Gastrocnemius medialis (tissue), 4 donors: Measurements from ENCODE around the gene TMEM106C. TPM values are rescaled to one million over a fixed set of nuclear protein-coding genes. Genes with fewer than 3 reads are reported as not detected.

ENCODE experiments used
- ATAC-seq, 2 donors: fragments of 150-250 bp; one replicate each; pipeline ENCODE4 v1.9.1; 2016
- DNase-seq, 2 donors: peaks; one replicate each; pipeline ENCODE4 v3.0.0-alpha.2; 2019
- H3K27ac ChIP-seq, 4 donors: fragments of 200-600 bp; sonication (generic); 1 replicate in 1 of 4; 2 replicates in 3 of 4; pipeline ENCODE4 v1.5.1; 2016 to 2018; ENCODE audit warnings: mild to moderate bottlenecking in 2 of 4, moderate library complexity in 1 of 4
- H3K27me3 ChIP-seq, 3 donors: fragments of 200-600 bp; sonication (generic) in 2 of 3; 1 replicate in 1 of 3; 2 replicates in 2 of 3; pipeline versions ENCODE4 v1.5.1 to v1.6.0; 2016 to 2019; ENCODE audit warnings: mild to moderate bottlenecking in 1 of 3, moderate library complexity in 1 of 3
- H3K36me3 ChIP-seq, 2 donors: fragments of 200-600 bp; sonication (generic) in 1 of 2; one replicate each; pipeline ENCODE4 v1.5.1; 2017 to 2018
- H3K4me1 ChIP-seq, 2 donors: fragments of 200-600 bp; sonication (generic) in 1 of 2; one replicate each; pipeline ENCODE4 v1.5.1; 2016 to 2017; ENCODE audit warnings: mild to moderate bottlenecking in 2 of 2
- H3K4me3 ChIP-seq, 4 donors: fragments of 200-600 bp; sonication (generic) in 3 of 4; 1 replicate in 1 of 4; 2 replicates in 3 of 4; pipeline ENCODE4 v1.5.1; 2016 to 2019; ENCODE audit warnings: mild to moderate bottlenecking in 2 of 4
- H3K9me3 ChIP-seq, 3 donors: fragments of 200-600 bp; sonication (generic) in 2 of 3; 1 replicate in 1 of 3; 2 replicates in 2 of 3; pipeline ENCODE4 v1.5.1; 2016 to 2019
- CTCF ChIP-seq, 5 experiments: fragments of 450-650 bp in 3 of 5; fragments of 200-600 bp in 2 of 5; sonication (generic) in 2 of 5; IDR thresholded peaks in 4 of 5; conservative IDR thresholded peaks in 1 of 5; 1 replicate in 4 of 5; 2 replicates in 1 of 5; pipeline ENCODE4 v1.5.1; 2016 to 2019; ENCODE audit warnings: antibody characterized with exemption in 5 of 5, mild to moderate bottlenecking in 3 of 5, moderate library complexity in 3 of 5
- POLR2A ChIP-seq, 2 donors: fragments of 450-650 bp; IDR thresholded peaks; one replicate each; pipeline ENCODE4 v1.6.1; 2017; ENCODE audit warnings: antibody characterized with exemption in 2 of 2, mild to moderate bottlenecking in 2 of 2, moderate library complexity in 2 of 2
- in situ Hi-C, 4 donors: fragments of 200-750 bp; cut with MboI; loops; one replicate each; pipeline versions ENCODE4 v1.15.0 to v1.8.0; 2017; ENCODE audit warnings: low sequenced_read_pairs in 4 of 4
- intact Hi-C: fragments of 100-400 bp; cut with DNase I; formaldehyde crosslinking; loops from one replicate; pipeline ENCODE4 v1.15.1; 2023; ENCODE audit warnings: low total_unique reads
- total RNA-seq, 4 donors: library from RNA; depleted of rRNA; stranded (reverse); fragments of >200 nt; gene quantifications; one replicate each; pipeline versions ENCODE4 v1.1.0 to v1.2.3, GENCODE V29; 2016

The TMEM106C gene
- total RNA-seq, 4 donors from 2014 or later = 11.8 to 27.1 (median 24.8) TPM

- H3K4me1 ChIP-seq = peaks cover 21 to 28% of the 10 kb centered on the region in 2 donors
- no peak for DNase-seq
- no peak for ATAC-seq
- H3K36me3 ChIP-seq = no peaks in the 10 kb centered on the region
- H3K9me3 ChIP-seq = no peaks in the 10 kb centered on the region
- no peak overlapping the region for H3K27ac ChIP-seq
- no peak for TF ChIP-seq POLR2A (IDR thresholded peaks at IDR 0.05)
- no peak for TF ChIP-seq CTCF (IDR thresholded peaks at IDR 0.05 in 4 of 5, conservative IDR thresholded peaks at IDR 0.05 in 1 of 5)
- intact Hi-C loops = no loop called here
- peaks cover 7 to 24% (median 16%) of the 10 kb centered on the region in 3 donors for H3K27me3 ChIP-seq
- in situ Hi-C loops = no loop called here
- no peak overlapping the region for H3K4me3 ChIP-seq
These were observed 33.9 kb downstream of the TMEM106C start for GRCh38 chr12:47997321-47997720.

GRCh38 chr12:47999816-48000215 lies 36.4 kb downstream of the TMEM106C start:
- TF ChIP-seq POLR2A (IDR thresholded peaks at IDR 0.05) (no peak), CTCF (IDR thresholded peaks at IDR 0.05 in 4 of 5, conservative IDR thresholded peaks at IDR 0.05 in 1 of 5) (no peak)
- ATAC-seq (no peak), DNase-seq (no peak)
- intact Hi-C loops = no loop called here
- Histone ChIP-seq H3K36me3 (no peaks in the 10 kb centered on the region), H3K4me3 (no peak overlapping the region), H3K27me3 (peaks cover 30 to 49% (median 41%) of the 10 kb centered on the region in 3 donors), H3K27ac (no peak overlapping the region), H3K9me3 (no peaks in the 10 kb centered on the region), H3K4me1 (peaks cover 45 to 53% of the 10 kb centered on the region in 2 donors)
- in situ Hi-C loops = no loop called here

GRCh38 chr12:48000878-48001504 lies 37.6 kb downstream of the TMEM106C start:
- peaks cover 42 to 60% (median 53%) of the 10 kb centered on the region in 3 donors for H3K27me3 ChIP-seq
- peaks cover 43 to 50% of the 10 kb centered on the region in 2 donors for H3K4me1 ChIP-seq
- intact Hi-C loops = no loop called here
- peak; percentile 20 to 44 for ATAC-seq
- TF ChIP-seq CTCF (IDR thresholded peaks at IDR 0.05 in 4 of 5, conservative IDR thresholded peaks at IDR 0.05 in 1 of 5) = no peak
- no peak for TF ChIP-seq POLR2A (IDR thresholded peaks at IDR 0.05)
- DNase-seq = no peak
- H3K9me3 ChIP-seq = no peaks in the 10 kb centered on the region
- H3K36me3 ChIP-seq = no peaks in the 10 kb centered on the region
- peak overlapping the region; percentile 47 to 53 (median 52) for H3K4me3 ChIP-seq
- in situ Hi-C loops = no loop called here
- no peak overlapping the region for H3K27ac ChIP-seq

- no peak for DNase-seq
- peaks cover 48 to 64% (median 57%) of the 10 kb centered on the region in 3 donors for H3K27me3 ChIP-seq
- no peaks in the 10 kb centered on the region for H3K9me3 ChIP-seq
- peaks cover 37 to 42% of the 10 kb centered on the region in 2 donors for H3K4me1 ChIP-seq
- in situ Hi-C loops = no loop called here
- ATAC-seq = peak; percentile 30 to 69
- intact Hi-C loops = no loop called here
- TF ChIP-seq POLR2A (IDR thresholded peaks at IDR 0.05) (no peak), CTCF (IDR thresholded peaks at IDR 0.05 in 4 of 5, conservative IDR thresholded peaks at IDR 0.05 in 1 of 5) (no peak)
- peak overlapping the region; percentile 47 to 53 (median 52) for H3K4me3 ChIP-seq
- no peak overlapping the region for H3K27ac ChIP-seq
- no peaks in the 10 kb centered on the region for H3K36me3 ChIP-seq
These were observed 38.4 kb downstream of the TMEM106C start for GRCh38 chr12:48001505-48002413.
